Measurements from ENCODE around the gene MCM10.

The MCM10 gene

GRCh38 chr10:13165177-13165576 is 3.8 kb downstream of the MCM10 start:
- Histone ChIP-seq H4K20me1 (ENCODE audit: insufficient read depth) (0 out of 2 replicates have a peak, but pooled peaks cover 6% of the 10 kb centered on the region), H3K4me3 (IDR thresholded peaks at IDR 0.05; ENCODE audit: insufficient read depth, low read depth, low read length) (no peak overlapping the region), H3K9ac (no peak overlapping the region), H3K4me2 (no peak overlapping the region), H2AFZ (ENCODE audit: low read depth) (no peak overlapping the region), H3K4me1 (ENCODE audit: low read depth, poor library complexity, severe bottlenecking) (peaks cover 31% of the 10 kb centered on the region), H3K27ac (no peak overlapping the region), H3K79me2 (ENCODE audit: insufficient read depth, low read depth) (peaks cover 41% of the 10 kb centered on the region), H3K27me3 (ENCODE audit: insufficient read depth, low read depth) (no peaks in the 10 kb centered on the region), H3K36me3 (ENCODE audit: insufficient read depth) (no peaks in the 10 kb centered on the region)
- TF ChIP-seq CTCF (conservative IDR thresholded peaks at IDR 0.05; ENCODE audit: low read depth, low read length): no peak

- no peak overlapping the region for H2AFZ ChIP-seq (ENCODE audit: low read depth)
- TF ChIP-seq CTCF (conservative IDR thresholded peaks at IDR 0.05; ENCODE audit: low read depth, low read length): no peak
- H3K27ac ChIP-seq: no peak overlapping the region
- H3K9ac ChIP-seq: no peak overlapping the region
- H3K4me3 ChIP-seq (IDR thresholded peaks at IDR 0.05; ENCODE audit: insufficient read depth, low read depth, low read length): no peak overlapping the region
- no peaks in the 10 kb centered on the region for H3K27me3 ChIP-seq (ENCODE audit: insufficient read depth, low read depth)
- H3K79me2 ChIP-seq (ENCODE audit: insufficient read depth, low read depth): peaks cover 32% of the 10 kb centered on the region
- H3K36me3 ChIP-seq (ENCODE audit: insufficient read depth): peaks cover 3% of the 10 kb centered on the region; the same call in 1 of the 2 replicates
- H3K4me1 ChIP-seq (ENCODE audit: low read depth, poor library complexity, severe bottlenecking): peaks cover 20% of the 10 kb centered on the region
- 0 out of 2 replicates have a peak, but pooled peaks cover 6% of the 10 kb centered on the region for H4K20me1 ChIP-seq (ENCODE audit: insufficient read depth)
- H3K4me2 ChIP-seq: no peak overlapping the region
Measured at GRCh38 chr10:13167568-13167967, 6.2 kb downstream of the MCM10 start.

GRCh38 chr10:13168781-13169180 is 7.4 kb downstream of the MCM10 start:
- H3K4me3 ChIP-seq (IDR thresholded peaks at IDR 0.05; ENCODE audit: insufficient read depth, low read depth, low read length): no peak overlapping the region
- TF ChIP-seq CTCF (conservative IDR thresholded peaks at IDR 0.05; ENCODE audit: low read depth, low read length): no peak
- peaks cover 12% of the 10 kb centered on the region for H3K4me1 ChIP-seq (ENCODE audit: low read depth, poor library complexity, severe bottlenecking)
- peaks cover 20% of the 10 kb centered on the region for H3K79me2 ChIP-seq (ENCODE audit: insufficient read depth, low read depth)
- H3K27me3 ChIP-seq (ENCODE audit: insufficient read depth, low read depth): no peaks in the 10 kb centered on the region
- no peak overlapping the region for H3K4me2 ChIP-seq
- H2AFZ ChIP-seq (ENCODE audit: low read depth): no peak overlapping the region
- H3K9ac ChIP-seq: no peak overlapping the region
- no peak overlapping the region for H3K27ac ChIP-seq
- H4K20me1 ChIP-seq (ENCODE audit: insufficient read depth): 0 out of 2 replicates have a peak, but pooled peaks cover under 1% of the 10 kb centered on the region
- H3K36me3 ChIP-seq (ENCODE audit: insufficient read depth): peaks cover 10% of the 10 kb centered on the region; the same call in 1 of the 2 replicates

- Histone ChIP-seq H3K36me3 (ENCODE audit: insufficient read depth) (peaks cover 18% of the 10 kb centered on the region), H4K20me1 (ENCODE audit: insufficient read depth) (no peaks in the 10 kb centered on the region), H2AFZ (ENCODE audit: low read depth) (no peak overlapping the region), H3K27me3 (ENCODE audit: insufficient read depth, low read depth) (no peaks in the 10 kb centered on the region), H3K27ac (no peak overlapping the region), H3K79me2 (ENCODE audit: insufficient read depth, low read depth) (no peaks in the 10 kb centered on the region), H3K4me1 (ENCODE audit: low read depth, poor library complexity, severe bottlenecking) (no peaks in the 10 kb centered on the region), H3K4me3 (IDR thresholded peaks at IDR 0.05; ENCODE audit: insufficient read depth, low read depth, low read length) (no peak overlapping the region), H3K4me2 (no peak overlapping the region), H3K9ac (no peak overlapping the region)
- TF ChIP-seq CTCF (conservative IDR thresholded peaks at IDR 0.05; ENCODE audit: low read depth, low read length): no peak
Measured at GRCh38 chr10:13173616-13174015, 12.3 kb downstream of the MCM10 start.

Measured in KMS-11 (cell line).